Transverse colon (tissue), 4 donors: Measurements from ENCODE around the gene RALGAPA2. TPM values are rescaled to one million over a fixed set of nuclear protein-coding genes. Genes with fewer than 3 reads are reported as not detected.

Experiments used
- DNase-seq: peaks from one replicate; pipeline ENCODE4 v3.0.0-alpha.2; 2019
- H3K27ac ChIP-seq, 4 donors: fragments of 200-600 bp; sonication (generic); 2 replicates each; pipeline ENCODE4 v1.5.1; 2016 to 2018; ENCODE audit warnings: inconsistent platforms in 4 of 4
- H3K27me3 ChIP-seq: fragments of 200-600 bp; sonication (generic); 2 replicates; pipeline ENCODE4 v1.5.1; 2017; ENCODE audit warnings: inconsistent platforms
- H3K36me3 ChIP-seq, 4 donors: fragments of 200-600 bp; sonication (generic); 2 replicates each; pipeline ENCODE4 v1.5.1; 2017 to 2019; ENCODE audit warnings: inconsistent platforms in 4 of 4
- H3K4me1 ChIP-seq, 4 donors: fragments of 200-600 bp; sonication (generic); 2 replicates each; pipeline ENCODE4 v1.5.1; 2017 to 2020; ENCODE audit warnings: inconsistent platforms in 4 of 4
- H3K4me3 ChIP-seq, 4 donors: fragments of 200-600 bp; sonication (generic); 1 replicate in 1 of 4; 2 replicates in 3 of 4; pipeline versions ENCODE4 v1.5.1 to v1.6.1; 2017 to 2019; ENCODE audit warnings: inconsistent platforms in 4 of 4
- H3K9me3 ChIP-seq, 2 donors: fragments of 200-600 bp; sonication (generic); 2 replicates each; pipeline ENCODE4 v1.5.1; 2017 to 2019; ENCODE audit warnings: inconsistent platforms in 2 of 2
- CTCF ChIP-seq, 5 experiments: fragments of 200-600 bp in 3 of 5; fragments of 450-650 bp in 2 of 5; sonication (generic) in 3 of 5; IDR thresholded peaks; 1 replicate in 2 of 5; 2 replicates in 3 of 5; pipeline ENCODE4 v1.5.1; 2016 to 2017; ENCODE audit warnings: antibody characterized with exemption in 5 of 5, inconsistent platforms in 3 of 5, mild to moderate bottlenecking in 2 of 5, moderate library complexity in 1 of 5
- EP300 ChIP-seq: sonication (generic); formaldehyde crosslinking; IDR thresholded peaks from one replicate; pipeline ENCODE4 v1.6.1; 2017; ENCODE audit warnings: antibody characterized with exemption, low read depth
- POLR2A ChIP-seq: fragments of 450-650 bp; IDR thresholded peaks from one replicate; pipeline ENCODE4 v1.6.1; 2016; ENCODE audit warnings: antibody characterized with exemption, mild to moderate bottlenecking, moderate library complexity
- POLR2AphosphoS5 ChIP-seq, 3 donors: sonication (generic); formaldehyde crosslinking; IDR thresholded peaks; one replicate each; pipeline ENCODE4 v1.6.1; 2016; ENCODE audit warnings: antibody characterized with exemption in 3 of 3
- WGBS, 2 donors: methylation state at CpG; one replicate each; pipeline ENCODE4 v1.1.5; 2018; ENCODE audit warnings: low coverage in 1 of 2; 5-methylcytosine and 5-hydroxymethylcytosine counted together
- in situ Hi-C, 4 donors: fragments of 200-750 bp; cut with MboI; loops; one replicate each; pipeline versions ENCODE4 v1.15.0 to v1.15.1; 2017; ENCODE audit warnings: low sequenced_read_pairs in 3 of 4, low pct_ligation_motif_present in 1 of 4, low pct_unique_long_range_greater_than_20kb in 1 of 4
- intact Hi-C: fragments of 100-400 bp; cut with DNase I; formaldehyde crosslinking; loops from one replicate; pipeline ENCODE4 v1.15.1; 2023; ENCODE audit warnings: low total_unique reads
- total RNA-seq, 4 donors: library from RNA; depleted of rRNA; stranded (reverse); fragments of >200 nt; gene quantifications; one replicate each; pipeline ENCODE4 v1.1.0, GENCODE V29; 2016

RALGAPA2 gene
- total RNA-seq, 4 donors from 2014 or later, result 29.5 to 84.0 (median 66.5) TPM

DNA sequence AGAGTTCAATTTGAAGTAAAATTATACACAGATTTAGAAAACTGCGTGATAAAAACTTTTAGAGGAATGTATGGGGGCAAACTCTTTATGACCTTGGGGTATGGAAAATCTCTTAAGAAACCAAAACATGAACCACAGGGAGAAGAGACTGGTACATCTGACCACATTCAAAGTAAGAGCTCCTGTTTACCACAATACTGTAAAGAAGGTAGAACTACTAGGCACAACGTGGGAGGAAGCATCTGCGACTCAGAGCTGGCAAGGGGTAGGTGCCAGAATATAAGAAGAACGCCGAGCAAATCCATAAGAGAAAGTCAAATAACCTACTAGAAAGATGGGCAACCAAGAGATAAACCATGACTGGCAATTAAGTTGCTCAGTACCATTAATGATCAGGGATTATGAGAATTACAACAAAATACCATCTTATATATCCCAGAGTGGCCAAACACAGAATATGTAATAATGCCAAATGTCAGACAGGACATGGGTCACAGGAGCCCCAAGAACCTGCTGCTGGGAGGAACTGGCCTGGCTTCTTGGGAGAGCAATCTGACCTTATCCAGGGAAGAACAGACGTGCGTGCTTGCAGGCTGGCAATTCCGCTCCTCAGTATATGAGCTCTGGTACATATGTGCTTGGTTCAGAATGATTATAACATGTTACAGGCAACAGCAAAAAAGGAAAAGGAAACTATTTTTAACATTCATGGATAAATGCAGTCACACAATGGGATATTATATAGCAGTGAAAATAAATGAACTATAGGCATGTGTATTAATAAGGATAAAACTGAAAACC is 294.4 kb downstream of the RALGAPA2 start:
- no peak for TF ChIP-seq EP300
- TF ChIP-seq POLR2A, result no peak
- TF ChIP-seq POLR2AphosphoS5 (IDR thresholded peaks at IDR 0.05), result no peak
- TF ChIP-seq CTCF (IDR thresholded peaks at IDR 0.05), result no peak
- intact Hi-C loops, result no loop called here
- no peaks in the 10 kb centered on the region for H3K36me3 ChIP-seq
- no peaks in the 10 kb centered on the region for H3K9me3 ChIP-seq
- H3K27ac ChIP-seq, result no peak overlapping the region
- DNase-seq, result no peak
- H3K27me3 ChIP-seq, result no peaks in the 10 kb centered on the region
- 89 to 95% methylated on average over 3 to 8 of the region's 8 CpGs for WGBS, 2 donors
- H3K4me1 ChIP-seq, result no peaks in the 10 kb centered on the region
- H3K4me3 ChIP-seq, result no peak overlapping the region
- in situ Hi-C loops, result no loop called here

GRCh38 chr20:20415321-20415720 is 297.1 kb downstream of the RALGAPA2 start:
- in situ Hi-C loops (no loop called here), intact Hi-C loops (no loop called here)
- Histone ChIP-seq H3K36me3 (no peaks in the 10 kb centered on the region), H3K27ac (no peak overlapping the region), H3K4me1 (no peaks in the 10 kb centered on the region), H3K27me3 (no peaks in the 10 kb centered on the region), H3K9me3 (no peaks in the 10 kb centered on the region), H3K4me3 (no peak overlapping the region)
- DNase-seq, result no peak
- WGBS, 2 donors, result 93 to 100% methylated on average over 1 of the region's 1 CpG
- TF ChIP-seq CTCF (IDR thresholded peaks at IDR 0.05) (no peak), POLR2A (no peak), EP300 (no peak), POLR2AphosphoS5 (IDR thresholded peaks at IDR 0.05) (no peak)

DNA sequence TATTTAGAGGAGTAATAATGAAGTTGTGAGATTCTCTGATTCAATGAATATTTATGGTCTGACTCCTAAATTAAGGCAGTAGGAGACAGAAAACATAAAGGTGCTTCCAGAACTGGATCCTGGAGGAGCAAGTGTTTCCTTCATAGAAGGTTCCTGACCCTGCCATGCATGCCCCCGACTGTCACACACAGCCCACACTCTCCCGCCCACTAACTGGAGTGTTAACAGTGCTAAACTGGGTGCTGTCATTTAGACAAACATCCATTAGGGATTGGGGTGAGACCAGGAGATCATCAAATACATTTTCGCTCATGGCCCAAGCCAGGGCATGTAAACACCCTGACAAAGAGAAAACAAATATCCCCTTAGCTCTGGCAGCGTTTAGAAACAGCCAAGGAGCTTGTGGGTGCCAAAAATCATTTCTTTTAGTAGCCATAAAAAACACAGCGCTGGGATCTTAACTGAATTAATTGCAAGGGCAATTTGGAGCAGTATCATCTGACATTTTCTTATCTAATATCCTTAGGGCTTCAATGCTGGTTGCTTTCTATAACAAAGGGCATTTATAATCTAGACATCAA is 297.7 kb downstream of the RALGAPA2 start:
- H3K9me3 ChIP-seq, result no peaks in the 10 kb centered on the region
- H3K4me3 ChIP-seq, result no peak overlapping the region
- H3K36me3 ChIP-seq, result no peaks in the 10 kb centered on the region
- intact Hi-C loops, result no loop called here
- WGBS, 2 donors, result 73 to 80% methylated on average over 1 to 5 of the region's 5 CpGs
- no peak for TF ChIP-seq POLR2A
- no peak for TF ChIP-seq CTCF (IDR thresholded peaks at IDR 0.05)
- TF ChIP-seq EP300, result no peak
- no peak for TF ChIP-seq POLR2AphosphoS5 (IDR thresholded peaks at IDR 0.05)
- no peak overlapping the region for H3K27ac ChIP-seq
- no peak for DNase-seq
- H3K4me1 ChIP-seq, result no peaks in the 10 kb centered on the region
- in situ Hi-C loops, result no loop called here
- no peaks in the 10 kb centered on the region for H3K27me3 ChIP-seq

GRCh38 chr20:20413810-20414281 is 298.6 kb downstream of the RALGAPA2 start:
- in situ Hi-C loops (no loop called here), intact Hi-C loops (no loop called here)
- 91% methylated on average over 14 of the region's 21 CpGs; no CpG with 5 or more reads in 1 of the 2 donors for WGBS, 2 donors
- Histone ChIP-seq H3K36me3 (no peaks in the 10 kb centered on the region), H3K9me3 (no peaks in the 10 kb centered on the region), H3K27me3 (no peaks in the 10 kb centered on the region), H3K4me1 (no peaks in the 10 kb centered on the region), H3K27ac (no peak overlapping the region), H3K4me3 (no peak overlapping the region)
- TF ChIP-seq EP300, result no peak
- no peak for TF ChIP-seq POLR2AphosphoS5 (IDR thresholded peaks at IDR 0.05)
- no peak for TF ChIP-seq POLR2A
- TF ChIP-seq CTCF (IDR thresholded peaks at IDR 0.05), result no peak
- no peak for DNase-seq
